Measurements from ENCODE around the gene GP5. TPM values are rescaled to one million over a fixed set of nuclear protein-coding genes. Genes with fewer than 3 reads are reported as not detected.

Gene GP5
- total RNA-seq, 2 donors from 2014 or later, result 1.6 to 1.9 TPM

DNA sequence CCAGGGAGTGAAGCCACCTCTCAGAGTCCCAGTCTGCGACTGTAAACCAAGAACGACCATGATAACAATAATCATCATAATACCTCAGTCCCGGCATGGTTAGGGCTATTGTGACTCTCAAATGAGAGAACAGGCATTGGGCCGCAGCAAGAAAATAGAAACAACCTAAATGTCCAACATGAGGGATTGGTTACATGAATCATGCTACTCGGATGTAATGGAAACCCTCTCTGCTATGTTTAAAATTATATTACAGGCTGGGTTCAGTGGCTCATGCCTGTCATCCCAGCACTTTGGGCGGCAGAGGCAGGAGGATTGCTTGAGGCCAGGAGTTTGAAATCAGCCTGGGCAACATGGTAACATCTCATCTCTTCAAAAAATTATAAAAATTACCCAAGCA is 50.7 kb downstream of the GP5 start:
- Mint-ChIP-seq H3K4me3 (no peak overlapping the region), H3K27me3 (ENCODE audit: low read depth) (no peaks in the 10 kb centered on the region), H3K27ac (no peak overlapping the region), H3K9me3 (no peaks in the 10 kb centered on the region), H3K36me3 (ENCODE audit: insufficient read depth in 2 of 2) (no peaks in the 10 kb centered on the region), H3K4me1 (ENCODE audit: low read depth) (peaks cover 7% of the 10 kb centered on the region)
- DNase-seq (no peak), ATAC-seq (replicated peaks in 1 of 2) (no peak)

DNA sequence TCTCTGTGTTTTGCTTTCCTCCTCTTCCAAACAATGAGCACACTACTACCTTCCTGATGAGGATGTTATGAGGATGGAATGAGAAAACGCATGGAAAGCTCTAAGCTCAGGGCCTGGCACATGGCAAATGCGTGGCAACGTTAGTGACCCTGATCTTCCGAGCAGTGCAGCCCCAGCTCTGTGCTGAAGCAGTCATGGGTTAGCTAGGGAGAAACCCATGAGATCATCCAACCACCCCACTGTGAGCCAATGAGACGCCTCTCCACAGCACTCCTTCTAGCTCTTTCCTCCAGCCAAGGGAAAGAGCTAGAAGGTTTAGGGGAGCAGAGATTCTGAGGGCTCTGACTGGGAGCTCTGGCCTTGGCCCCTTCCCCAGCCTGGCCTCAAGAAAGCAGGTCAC is 52.4 kb downstream of the GP5 start:
- no peaks in the 10 kb centered on the region for H3K36me3 Mint-ChIP-seq (ENCODE audit: insufficient read depth in 2 of 2)
- no peak overlapping the region for H3K27ac Mint-ChIP-seq
- H3K4me3 Mint-ChIP-seq, result no peak overlapping the region
- H3K9me3 Mint-ChIP-seq, result no peaks in the 10 kb centered on the region
- peaks cover 8% of the 10 kb centered on the region for H3K27me3 Mint-ChIP-seq (ENCODE audit: low read depth)
- peaks cover 7% of the 10 kb centered on the region for H3K4me1 Mint-ChIP-seq (ENCODE audit: low read depth)
- ATAC-seq (replicated peaks in 1 of 2) (peak; percentile 61 to 66), DNase-seq (no peak)

DNA sequence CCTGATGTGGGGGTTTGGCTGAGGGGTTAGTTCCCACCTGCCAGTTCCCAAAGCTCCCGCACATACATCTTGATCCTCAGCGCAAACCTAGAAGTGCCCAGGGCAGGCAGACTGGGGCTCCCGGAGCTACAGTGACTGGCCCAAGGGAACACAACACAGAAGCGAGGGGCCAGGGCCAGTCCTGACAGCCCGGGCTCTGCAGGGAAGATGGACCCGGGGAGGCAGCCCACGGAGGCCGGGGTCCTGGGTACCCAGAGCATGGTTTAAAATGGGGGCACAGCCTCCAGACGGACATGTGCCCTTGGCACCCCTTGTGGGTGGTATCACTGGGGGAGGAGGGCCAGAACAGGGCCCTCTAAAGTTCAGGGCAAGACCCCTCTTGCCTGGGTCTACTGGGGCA is 53.0 kb downstream of the GP5 start:
- H3K27me3 Mint-ChIP-seq (ENCODE audit: low read depth), result peaks cover 8% of the 10 kb centered on the region
- H3K4me3 Mint-ChIP-seq, result no peak overlapping the region
- no peak for DNase-seq
- H3K36me3 Mint-ChIP-seq (ENCODE audit: insufficient read depth in 2 of 2), result no peaks in the 10 kb centered on the region
- no peak overlapping the region for H3K27ac Mint-ChIP-seq
- no peak for ATAC-seq (replicated peaks in 1 of 2)
- H3K9me3 Mint-ChIP-seq, result no peaks in the 10 kb centered on the region
- peaks cover 7% of the 10 kb centered on the region for H3K4me1 Mint-ChIP-seq (ENCODE audit: low read depth)

Other genes with a start within 250 kb of the GP5 start
- gene CPN2, start 47.9 kb downstream of the GP5 start, total RNA-seq, result not detected
- gene LRRC15, start 29.5 kb downstream of the GP5 start, total RNA-seq, result not detected
- 100 to 1,000 TPM in 1 of 2 donors, 10 to 100 TPM in 1; 97.7 to 121 TPM for gene ATP13A3, start 87.7 kb upstream of the GP5 start, total RNA-seq
- 10 to 100 TPM; 11.9 to 19.6 TPM for gene TMEM44, start 234.2 kb upstream of the GP5 start, total RNA-seq

All from activated T-cell treated with anti-CD3 and anti-CD28 coated beads, Interleukin-2, amount 50 U/mL, for 72 hours (primary cell).